HepG2 (cell line): Measurements from ENCODE around the gene TUNAR. TPM values are rescaled to one million over a fixed set of nuclear protein-coding genes. Genes with fewer than 3 reads are reported as not detected.

Experiments
- CREM ChIP-seq, 2 experiments: sonication (generic) in 1 of 2; formaldehyde crosslinking in 1 of 2; IDR thresholded peaks; 2 replicates each; pipeline versions ENCODE4 v1.4.0 to v1.6.1; 2016 to 2020; ENCODE audit warnings: antibody characterized with exemption in 1 of 2, mild to moderate bottlenecking in 1 of 2, missing genetic modification reagents in 1 of 2
- E2F1 ChIP-seq: sonication (generic); formaldehyde crosslinking; IDR thresholded peaks from 2 replicates; pipeline ENCODE4 v1.5.0; 2020; ENCODE audit warnings: missing genetic modification reagents
- GLMP ChIP-seq: sonication (generic); formaldehyde crosslinking; IDR thresholded peaks from 2 replicates; pipeline ENCODE4 v1.9.0; 2021; ENCODE audit warnings: missing genetic modification reagents, mild to moderate bottlenecking, borderline replicate concordance
- HNF1A ChIP-seq, 2 experiments: sonication (generic) in 1 of 2; formaldehyde crosslinking in 1 of 2; IDR thresholded peaks; 2 replicates each; pipeline versions ENCODE4 v1.4.0 to v1.6.1; 2016 to 2020; ENCODE audit warnings: borderline replicate concordance in 1 of 2, low read depth in 1 of 2, mild to moderate bottlenecking in 1 of 2, missing genetic modification reagents in 1 of 2
- MATR3 ChIP-seq: sonication (generic); formaldehyde crosslinking; IDR thresholded peaks from 2 replicates; pipeline ENCODE4 v1.4.0; 2020; ENCODE audit warnings: missing genetic modification reagents
- ZNF326 ChIP-seq: sonication (generic); formaldehyde crosslinking; IDR thresholded peaks from 2 replicates; pipeline ENCODE4 v1.4.0; 2020; ENCODE audit warnings: missing genetic modification reagents, borderline replicate concordance
- ZNF383 ChIP-seq: sonication (generic); formaldehyde crosslinking; IDR thresholded peaks from 2 replicates; pipeline ENCODE4 v1.4.0; 2020; ENCODE audit warnings: missing genetic modification reagents, mild to moderate bottlenecking, borderline replicate concordance
- polyA plus RNA-seq, 8 experiments: library from polyadenylated mRNA; depleted of rRNA in 3 of 8; stranded (reverse) in 7 of 8; unstranded in 1 of 8; fragments of >200 nt; fragmentation: Illumina TruSeq in 4 of 8; extraction: Trizol in 4 of 8; gene quantifications; 2 replicates each; pipeline versions ENCODE4 v1.2.1 to v1.2.3, GENCODE V29; 2011 to 2016; ENCODE audit warnings: low read depth in 4 of 8, missing spikeins in 1 of 8, mixed read lengths in 1 of 8; ENCODE audit not compliant: insufficient read depth in 1 of 8
- total RNA-seq, 5 experiments: library from RNA; depleted of rRNA; stranded (reverse); fragments of >200 nt; fragmentation: Illumina TruSeq; extraction: Trizol; gene quantifications; 2 replicates each; pipeline ENCODE4 v1.2.3, GENCODE V29; 2016; ENCODE audit warnings: low read depth in 1 of 5

TUNAR gene
- total and polyA plus RNA-seq, 2 of the 13 experiments (the other 11 are each of a cell fraction or from before 2014, with no cell fraction given): not detected

- TF ChIP-seq HNF1A (IDR thresholded peaks at IDR 0.05; ENCODE audit: low read depth) (no peak), HNF1A (CRISPR knock-in tag; IDR thresholded peaks at IDR 0.05; ENCODE audit: borderline replicate concordance) (no peak), ZNF326 (CRISPR knock-in tag) (no peak), CREM (IDR thresholded peaks at IDR 0.05) (no peak), CREM (CRISPR knock-in tag; IDR thresholded peaks at IDR 0.05) (no peak), GLMP (CRISPR knock-in tag) (no peak), E2F1 (no peak), MATR3 (no peak), ZNF383 (CRISPR knock-in tag) (no peak)
Measured at GRCh38 chr14:95889236-95889979, 12.8 kb downstream of the TUNAR start (continued).
